BLaER1 treated with 17β-estradiol and CSF1 and Interleukin-3, amounts not matched to agents 10 nM and 100 nM (cell line): ENCODE results near the gene RFX1.

Source experiments
- H3K27ac ChIP-seq, 11 experiments: shearing (Covaris generic); formaldehyde crosslinking; 2 replicates each; pipeline ENCODE4 v1.8.1; 2022
- H3K27me3 ChIP-seq, 11 experiments: shearing (Covaris generic); formaldehyde crosslinking; 2 replicates each; pipeline ENCODE4 v1.8.1; 2022
- H3K36me3 ChIP-seq, 11 experiments: shearing (Covaris generic); formaldehyde crosslinking; 2 replicates each; pipeline ENCODE4 v1.8.1; 2022
- H3K4me1 ChIP-seq, 10 experiments: shearing (Covaris generic); formaldehyde crosslinking; 2 replicates each; pipeline ENCODE4 v1.8.1; 2022
- H3K4me2 ChIP-seq, 11 experiments: shearing (Covaris generic); formaldehyde crosslinking; 2 replicates each; pipeline ENCODE4 v1.8.1; 2022
- H3K4me3 ChIP-seq, 10 experiments: shearing (Covaris generic); formaldehyde crosslinking; 2 replicates each; pipeline ENCODE4 v1.8.1; 2022
- H3K9ac ChIP-seq, 11 experiments: shearing (Covaris generic); formaldehyde crosslinking; 2 replicates each; pipeline ENCODE4 v1.8.1; 2022
- H3K9me3 ChIP-seq, 11 experiments: shearing (Covaris generic); formaldehyde crosslinking; replicated peaks in 1 of 11; 2 replicates each; pipeline ENCODE4 v1.8.1; 2022
- H4K20me1 ChIP-seq, 11 experiments: shearing (Covaris generic); formaldehyde crosslinking; 2 replicates each; pipeline ENCODE4 v1.8.1; 2022
- Cebpa-rat ChIP-seq, 11 experiments: shearing (Covaris generic); IDR thresholded peaks; 2 replicates each; pipeline ENCODE4 v1.8.1; 2022

Gene RFX1

GRCh38 chr19:13920524-13920923 is 85.6 kb downstream of the RFX1 start:
- Histone ChIP-seq H3K9ac (no peak overlapping the region), H3K27me3 (no peaks in the 10 kb centered on the region), H3K4me1 (no peaks in the 10 kb centered on the region), H4K20me1 (no peaks in the 10 kb centered on the region; a peak in 1 of 22 replicates), H3K4me2 (no peak overlapping the region), H3K27ac (no peak overlapping the region), H3K4me3 (no peak overlapping the region), H3K9me3 (peaks cover 7 to 16% (median 11%) of the 10 kb centered on the region in 11 experiments; a peak in 21 of 22 replicates), H3K36me3 (peaks cover 90 to 100% (median 96%) of the 10 kb centered on the region in 11 experiments)
- no peak for TF ChIP-seq Cebpa-rat (IDR thresholded peaks at IDR 0.05)

GRCh38 chr19:13918726-13919411 is 87.3 kb downstream of the RFX1 start:
- Histone ChIP-seq H3K27ac (no peak overlapping the region), H3K4me3 (no peak overlapping the region), H3K9me3 (peaks cover 7 to 16% (median 11%) of the 10 kb centered on the region in 11 experiments; a peak in 21 of 22 replicates), H3K4me1 (no peaks in the 10 kb centered on the region), H3K4me2 (no peak overlapping the region), H4K20me1 (no peaks in the 10 kb centered on the region; a peak in 1 of 22 replicates), H3K36me3 (peaks cover 91 to 100% (median 97%) of the 10 kb centered on the region in 11 experiments), H3K9ac (no peak overlapping the region), H3K27me3 (no peaks in the 10 kb centered on the region)
- TF ChIP-seq Cebpa-rat (IDR thresholded peaks at IDR 0.05) = no peak

DNA sequence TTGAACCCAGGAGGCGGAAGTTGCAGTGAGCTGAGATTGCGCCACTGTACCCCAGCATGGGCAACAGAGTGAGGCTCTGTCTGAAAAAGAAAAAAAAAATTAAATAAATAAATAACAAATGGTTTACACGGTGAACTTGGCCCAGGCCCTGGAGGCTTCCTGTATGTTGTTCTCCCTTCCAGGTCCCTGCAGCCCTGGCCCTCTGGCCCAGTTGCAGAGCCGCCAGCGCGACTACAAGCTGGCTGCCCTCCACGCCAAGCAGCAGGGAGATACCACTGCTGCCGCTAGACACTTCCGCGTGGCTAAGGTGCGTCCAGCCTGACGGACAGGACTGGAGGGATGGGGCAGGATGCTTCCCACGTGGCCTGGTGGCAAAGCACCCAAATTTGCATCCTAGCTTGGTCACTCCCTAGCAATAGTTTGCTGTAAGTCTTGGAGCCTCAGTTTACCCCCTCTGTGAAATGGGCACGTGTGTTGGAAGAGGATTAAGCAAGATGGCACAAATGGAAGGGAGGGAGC is 88.2 kb downstream of the RFX1 start:
- Histone ChIP-seq H3K4me3 (no peak overlapping the region), H3K9ac (no peak overlapping the region), H3K36me3 (peaks cover 91 to 100% (median 97%) of the 10 kb centered on the region in 11 experiments), H3K9me3 (peaks cover 7 to 16% (median 11%) of the 10 kb centered on the region in 11 experiments; a peak in 21 of 22 replicates), H3K27me3 (no peaks in the 10 kb centered on the region), H3K27ac (no peak overlapping the region), H3K4me1 (no peaks in the 10 kb centered on the region), H3K4me2 (no peak overlapping the region), H4K20me1 (no peaks in the 10 kb centered on the region; a peak in 1 of 22 replicates)
- no peak for TF ChIP-seq Cebpa-rat (IDR thresholded peaks at IDR 0.05)

GRCh38 chr19:13914777-13915176 is 91.3 kb downstream of the RFX1 start:
- Histone ChIP-seq H3K36me3 (peaks cover 82 to 99% (median 94%) of the 10 kb centered on the region in 11 experiments), H3K4me3 (no peak overlapping the region), H3K4me1 (peaks cover 0 to 15% (median 8%) of the 10 kb centered on the region in 10 experiments; a peak in 12 of 20 replicates), H3K9ac (no peak overlapping the region), H3K9me3 (no peaks in the 10 kb centered on the region), H3K27ac (no peak overlapping the region), H3K4me2 (no peak overlapping the region), H3K27me3 (no peaks in the 10 kb centered on the region), H4K20me1 (no peaks in the 10 kb centered on the region; a peak in 1 of 22 replicates)
- TF ChIP-seq Cebpa-rat (IDR thresholded peaks at IDR 0.05) = no peak

- Histone ChIP-seq H3K36me3 (peaks cover 76 to 92% (median 87%) of the 10 kb centered on the region in 11 experiments), H3K9ac (no peak overlapping the region), H3K27me3 (no peaks in the 10 kb centered on the region), H4K20me1 (no peaks in the 10 kb centered on the region; a peak in 2 of 22 replicates), H3K4me1 (peaks cover 2 to 29% (median 19%) of the 10 kb centered on the region in 10 experiments; a peak in 17 of 20 replicates), H3K27ac (no peak overlapping the region), H3K9me3 (no peaks in the 10 kb centered on the region), H3K4me2 (no peak overlapping the region), H3K4me3 (no peak overlapping the region)
- no peak for TF ChIP-seq Cebpa-rat (IDR thresholded peaks at IDR 0.05)
Measured at GRCh38 chr19:13913352-13913751, 92.8 kb downstream of the RFX1 start.
